Stimulated activated CD4-positive, alpha-beta T cell treated with anti-CD3 and anti-CD28 coated beads, Interleukin-1b, Interleukin-23, amount 100 ng/mL, for 24 hours (primary cell): ENCODE data around the gene METRNL.
"Not testable (repeated sequence)": the region's sequence is repeated elsewhere in the genome, so short reads cannot be mapped to it uniquely, and the experiment has no call there.

Experiments used
- DNase-seq, 4 experiments: peaks; one replicate each; pipeline ENCODE4 v3.0.0-alpha.2; 2020; ENCODE audit warnings: low read depth in 4 of 4, low spot score in 1 of 4

Gene METRNL, protein sequence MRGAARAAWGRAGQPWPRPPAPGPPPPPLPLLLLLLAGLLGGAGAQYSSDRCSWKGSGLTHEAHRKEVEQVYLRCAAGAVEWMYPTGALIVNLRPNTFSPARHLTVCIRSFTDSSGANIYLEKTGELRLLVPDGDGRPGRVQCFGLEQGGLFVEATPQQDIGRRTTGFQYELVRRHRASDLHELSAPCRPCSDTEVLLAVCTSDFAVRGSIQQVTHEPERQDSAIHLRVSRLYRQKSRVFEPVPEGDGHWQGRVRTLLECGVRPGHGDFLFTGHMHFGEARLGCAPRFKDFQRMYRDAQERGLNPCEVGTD

DNA sequence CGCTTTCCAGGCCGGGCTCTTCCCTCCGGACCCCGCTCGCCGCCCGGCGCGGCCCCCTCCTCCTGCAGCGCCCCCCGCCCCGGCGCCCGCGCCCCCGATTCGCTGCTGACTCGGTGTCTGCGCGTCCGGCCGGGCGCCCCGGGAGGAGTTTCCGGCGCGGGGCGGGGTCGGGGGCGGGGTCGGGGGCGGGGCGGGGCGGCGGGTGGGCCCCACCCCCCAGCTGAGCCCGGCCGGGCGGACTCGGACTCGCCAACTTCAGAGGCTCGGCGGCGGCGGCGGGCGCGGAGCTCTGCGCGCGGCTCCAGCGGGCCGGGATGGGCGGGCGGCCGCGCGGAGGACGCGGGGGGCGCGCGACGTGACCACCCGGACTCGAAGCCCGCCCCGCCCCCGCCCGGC is at the start of gene METRNL:
Gene METRNL (plus strand): TSS at position 258 of the 396 bp plus-strand sequence. CDS start 207 bp downstream, outside the sequence.
- peak in 2 of 4 experiments; percentile 37 to 45 for DNase-seq

DNA sequence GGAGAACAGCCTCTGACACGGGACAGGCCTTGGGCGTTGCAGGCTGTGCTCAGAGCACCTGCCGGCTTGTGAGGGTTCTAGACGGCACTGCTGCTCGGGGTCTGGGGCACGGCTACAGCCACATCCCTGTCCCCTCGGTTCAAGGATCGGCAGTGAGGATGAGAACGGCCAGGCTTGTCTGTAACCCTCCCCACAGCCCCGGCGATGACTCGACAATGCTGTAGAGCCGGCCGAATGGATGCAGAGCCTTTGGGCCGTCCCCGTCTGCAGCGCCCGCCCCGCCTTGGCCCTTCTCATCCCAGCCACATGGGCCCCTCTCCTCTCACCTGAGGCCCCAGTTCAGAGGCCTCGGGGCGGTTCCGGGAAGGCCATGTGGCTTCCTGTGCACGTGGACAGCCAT is 49.0 kb upstream of the METRNL start:
- no peak for DNase-seq

DNA sequence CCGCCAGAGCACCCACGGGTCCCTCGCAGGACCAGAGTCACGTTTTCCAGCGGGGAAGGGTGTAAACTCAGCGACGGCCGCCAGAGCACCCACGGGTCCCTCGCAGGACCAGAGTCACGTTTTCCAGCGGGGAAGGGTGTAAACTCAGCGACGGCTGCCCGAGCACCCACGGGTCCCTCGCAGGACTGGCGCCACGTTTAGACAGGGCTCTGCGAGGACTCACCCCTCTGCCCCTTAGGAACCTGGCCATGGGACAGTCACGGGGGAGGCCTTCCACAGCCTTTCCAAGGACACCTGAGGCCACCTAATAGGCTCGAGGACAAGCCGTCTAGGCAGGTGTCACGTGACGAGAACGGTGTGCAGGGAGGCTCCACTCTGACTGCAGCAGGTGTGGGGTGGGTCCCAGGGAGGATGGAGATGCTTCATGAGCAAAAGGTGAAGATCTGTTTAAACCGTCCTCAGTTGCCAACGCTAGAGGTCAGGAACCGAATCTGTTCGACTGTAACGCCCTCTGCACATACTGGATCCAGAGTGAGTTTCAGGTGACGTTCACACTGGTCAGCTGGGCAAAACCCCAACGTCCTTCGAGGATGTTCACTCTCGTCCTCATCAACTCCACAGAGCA is 48.0 kb upstream of the METRNL start:
- no peak for DNase-seq

DNA sequence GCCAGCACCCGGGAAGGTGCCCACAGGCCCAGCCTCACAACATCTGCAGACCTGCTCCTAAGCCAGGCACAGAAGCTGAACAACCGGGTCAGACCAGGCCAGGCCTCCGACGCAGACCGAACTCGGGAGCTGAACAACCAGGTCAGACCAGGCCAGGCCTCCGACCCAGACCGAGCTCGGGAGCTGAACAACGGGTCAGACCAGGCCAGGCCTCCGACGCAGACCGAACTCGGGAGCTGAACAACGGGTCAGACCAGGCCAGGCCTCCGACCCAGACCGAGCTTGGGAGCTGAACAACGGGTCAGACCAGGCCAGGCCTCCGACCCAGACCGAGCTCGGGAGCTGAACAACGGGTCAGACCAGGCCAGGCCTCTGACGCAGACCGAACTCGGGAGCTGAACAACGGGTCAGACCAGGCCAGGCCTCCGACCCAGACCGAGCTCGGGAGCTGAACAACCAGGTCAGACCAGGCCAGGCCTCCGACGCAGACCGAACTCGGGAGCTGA is 47.4 kb upstream of the METRNL start:
- DNase-seq, result not testable (repeated sequence)

DNA sequence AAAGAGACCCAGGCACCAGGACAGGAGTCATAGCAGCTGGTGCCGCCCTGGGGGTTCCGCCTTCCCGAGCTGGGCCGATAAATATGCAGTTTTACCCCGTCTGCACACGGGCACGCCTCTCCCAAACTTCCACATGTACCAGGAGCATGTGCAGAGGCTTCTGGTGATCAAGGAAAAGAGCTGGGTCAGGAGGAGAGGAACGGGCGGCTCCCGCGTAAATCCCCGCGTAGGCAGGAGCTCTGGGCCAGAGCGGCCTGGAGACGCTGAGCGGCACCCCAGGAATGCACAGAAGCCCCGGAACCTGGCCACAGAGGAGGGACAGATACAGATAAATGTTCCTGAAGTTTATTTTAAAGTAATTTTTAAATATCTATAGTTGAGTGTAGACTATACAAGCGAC is 46.6 kb upstream of the METRNL start:
- DNase-seq, result no peak

DNA sequence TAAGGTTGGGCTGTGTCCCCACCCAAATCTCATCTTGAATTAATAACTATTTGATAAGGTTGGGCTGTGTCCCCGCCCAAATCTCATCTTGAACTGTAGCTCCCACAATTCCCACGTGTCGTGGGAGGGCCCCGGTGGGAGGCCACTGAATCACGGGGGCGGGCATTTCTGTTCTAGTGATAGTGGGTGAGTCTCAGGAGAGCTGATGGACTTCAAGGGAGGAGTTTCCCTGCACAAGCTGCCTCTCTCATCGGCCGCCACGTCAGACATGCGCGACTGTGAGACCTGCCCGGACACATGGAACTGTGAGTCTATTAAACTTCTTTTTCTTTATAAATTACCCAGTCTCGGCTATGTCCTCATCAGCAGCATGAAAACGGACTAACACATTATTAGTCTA is 44.9 kb upstream of the METRNL start:
- DNase-seq, result no peak

DNA sequence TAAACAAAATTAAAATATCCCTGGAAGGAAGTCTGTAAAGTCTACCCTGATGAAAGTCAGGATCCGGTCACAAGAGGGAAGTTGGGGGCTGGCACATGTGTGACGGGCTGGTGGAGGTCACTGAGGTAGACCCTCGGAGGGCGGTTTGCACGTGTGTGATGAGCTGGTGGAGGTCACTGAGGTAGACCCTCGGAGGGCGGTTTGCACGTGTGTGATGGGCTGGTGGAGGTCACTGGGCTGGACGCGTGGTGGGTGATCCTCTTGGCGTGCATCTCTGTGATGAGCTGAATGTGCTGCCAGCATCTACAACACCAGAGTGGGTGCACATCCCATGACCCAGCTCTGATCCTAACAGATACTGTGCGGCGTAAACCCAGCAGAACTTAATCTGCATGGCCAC is 43.7 kb upstream of the METRNL start:
- no peak for DNase-seq

DNA sequence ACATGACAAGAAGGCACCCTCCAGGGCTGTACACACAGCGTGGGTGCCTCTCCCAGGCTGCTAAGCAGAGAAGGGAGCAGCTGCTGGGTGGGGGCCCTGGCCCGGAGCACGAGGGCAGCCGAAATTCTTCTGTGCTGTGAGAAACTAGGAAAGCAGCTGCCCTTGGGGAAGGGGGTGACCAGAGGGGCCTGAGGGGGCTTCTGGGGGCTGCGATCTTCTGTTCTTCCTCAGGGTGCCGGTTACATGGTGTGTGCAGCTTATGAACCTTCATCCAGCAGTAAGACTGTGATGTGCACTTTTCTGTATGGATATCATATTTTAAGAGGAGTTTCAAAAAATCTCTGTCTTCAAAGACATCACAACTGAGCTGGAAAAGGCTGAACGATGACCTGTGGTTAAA is 43.2 kb upstream of the METRNL start:
- no peak for DNase-seq

DNA sequence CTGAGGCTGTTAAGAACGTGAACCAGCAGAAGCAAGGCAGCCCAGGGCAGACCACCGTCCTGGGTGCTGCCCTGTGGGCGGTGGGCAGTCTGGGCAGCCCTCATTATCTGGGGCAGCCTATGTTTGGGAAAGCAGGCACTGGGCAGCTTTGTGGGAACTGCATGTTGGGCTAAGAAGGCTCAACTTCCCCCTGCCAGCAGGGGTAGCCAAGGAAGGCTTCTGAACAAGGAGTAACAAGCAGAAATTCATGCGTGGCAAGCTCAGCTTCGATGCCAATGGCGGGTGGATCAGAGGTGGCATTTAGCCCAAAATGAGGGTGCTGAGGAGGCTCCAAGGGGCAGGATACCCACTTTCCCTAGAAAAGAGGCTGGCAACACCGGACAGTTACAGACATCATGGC is 42.7 kb upstream of the METRNL start:
- no peak for DNase-seq

DNA sequence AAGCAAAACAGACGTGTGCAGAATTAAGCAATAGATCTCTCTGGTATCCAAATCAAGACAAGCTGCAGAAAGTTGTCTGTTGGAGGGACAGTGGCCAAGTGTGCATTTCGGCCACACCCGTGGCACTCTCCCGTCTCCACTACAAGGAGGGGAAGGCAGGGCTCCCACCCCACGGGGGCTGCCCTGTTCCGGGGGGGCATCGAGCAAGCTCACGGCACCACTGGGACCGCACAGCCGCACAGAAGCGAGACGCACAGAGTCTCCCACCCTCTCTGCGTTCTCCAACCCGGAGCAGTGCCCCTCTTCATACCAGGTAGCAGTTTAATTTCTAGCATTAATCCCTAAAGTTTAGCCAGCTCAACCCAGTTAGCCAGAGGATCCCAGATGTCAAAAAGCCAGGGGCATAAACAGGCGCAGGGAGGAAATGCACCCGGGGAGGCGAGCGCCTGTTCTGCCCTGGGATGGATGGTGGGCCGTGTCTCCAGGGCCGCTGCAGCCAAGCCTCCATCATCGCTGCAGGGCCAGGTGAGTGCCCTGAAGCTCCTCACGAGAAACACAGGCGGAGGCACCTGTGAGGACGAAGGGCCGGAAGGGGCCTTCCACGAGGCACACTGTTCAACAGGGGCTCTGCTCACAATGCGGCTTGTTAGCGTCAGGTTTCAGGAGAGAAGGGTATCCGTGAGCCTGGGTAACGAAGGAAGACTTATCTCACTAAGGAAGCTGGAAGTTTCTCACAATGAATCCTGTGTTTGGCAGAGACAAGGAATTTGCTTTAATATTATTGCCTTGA is 42.1 kb upstream of the METRNL start:
- DNase-seq, result no peak

DNA sequence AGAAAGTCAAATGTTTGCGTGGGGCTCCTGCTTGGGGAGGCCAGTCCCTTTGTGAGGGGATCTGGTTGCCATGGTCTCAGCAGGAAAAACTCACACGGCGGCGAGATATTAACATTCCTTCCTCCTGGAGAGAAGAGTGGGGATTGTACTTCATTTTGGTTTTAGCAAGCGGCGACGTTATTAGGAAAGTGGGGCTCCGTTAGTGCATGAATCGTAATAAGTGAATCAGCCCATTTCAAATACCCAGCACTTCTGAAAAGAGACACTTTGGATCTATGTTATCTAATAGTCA is 41.6 kb upstream of the METRNL start:
- no peak for DNase-seq

DNA sequence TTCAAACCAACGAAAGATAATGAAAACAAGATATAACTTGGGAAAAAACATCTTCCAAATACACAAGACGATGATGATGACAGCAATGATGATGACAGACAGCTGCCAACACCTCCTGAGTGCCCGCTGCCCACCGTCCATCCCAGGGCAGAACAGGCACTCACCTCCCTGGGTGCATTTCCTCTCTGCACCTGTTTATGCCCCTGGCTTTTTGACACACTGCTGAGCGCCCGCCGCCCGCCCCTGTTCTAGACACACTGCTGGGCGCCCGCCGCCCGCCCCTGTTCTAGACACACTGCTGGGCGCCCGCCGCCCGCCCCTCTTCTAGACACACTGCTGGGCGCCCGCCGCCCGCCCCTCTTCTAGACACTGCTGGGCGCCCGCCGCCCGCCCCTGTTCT is 40.4 kb upstream of the METRNL start:
- not testable (repeated sequence) for DNase-seq

DNA sequence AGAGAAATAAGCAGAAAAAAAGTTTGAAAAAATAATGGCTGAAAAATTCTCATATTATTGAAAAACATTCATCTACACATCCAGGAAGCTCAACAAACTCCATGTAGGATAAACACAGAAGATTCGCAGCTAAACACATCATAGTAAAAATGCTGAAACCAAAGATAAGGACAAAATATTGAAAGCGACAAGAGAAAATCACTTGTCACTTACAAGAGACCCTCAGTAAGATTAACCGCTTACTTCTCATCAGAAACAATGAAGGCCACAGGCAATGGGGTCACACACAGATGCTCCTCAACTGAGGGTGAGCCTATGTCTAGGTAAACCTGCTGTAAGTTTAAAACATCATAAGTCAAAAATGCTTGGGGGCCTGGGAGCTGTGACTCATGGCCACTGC is 38.1 kb upstream of the METRNL start:
- DNase-seq, result no peak

DNA sequence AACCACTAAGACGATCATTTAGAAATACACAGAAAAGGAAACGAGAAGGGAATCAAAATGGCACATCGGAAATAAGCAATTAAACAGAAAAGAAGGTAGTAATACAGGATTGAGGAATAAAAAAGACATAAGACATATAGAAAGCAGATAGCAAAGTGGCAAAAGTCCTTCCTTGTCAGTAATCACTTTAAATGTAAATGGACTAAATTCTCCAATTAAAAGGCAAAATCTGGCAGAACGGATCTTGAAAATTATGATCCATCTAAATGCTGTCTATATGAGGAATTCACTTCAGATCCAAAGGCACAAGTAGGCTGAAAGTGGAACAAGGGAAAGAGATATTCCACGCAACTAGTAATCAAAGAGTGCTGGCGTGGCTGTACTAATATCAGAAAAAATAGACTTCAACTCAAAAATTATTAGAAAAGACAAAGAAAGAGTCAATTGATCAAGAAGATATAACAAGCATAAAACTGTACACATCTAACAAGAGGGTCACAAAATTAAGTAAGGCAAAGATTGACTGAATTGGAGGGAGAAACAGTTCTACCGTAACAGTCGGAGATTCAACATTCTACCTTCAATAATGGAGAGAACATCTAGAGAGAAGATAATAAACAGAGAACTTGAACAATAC is 36.8 kb upstream of the METRNL start:
- DNase-seq, result no peak

DNA sequence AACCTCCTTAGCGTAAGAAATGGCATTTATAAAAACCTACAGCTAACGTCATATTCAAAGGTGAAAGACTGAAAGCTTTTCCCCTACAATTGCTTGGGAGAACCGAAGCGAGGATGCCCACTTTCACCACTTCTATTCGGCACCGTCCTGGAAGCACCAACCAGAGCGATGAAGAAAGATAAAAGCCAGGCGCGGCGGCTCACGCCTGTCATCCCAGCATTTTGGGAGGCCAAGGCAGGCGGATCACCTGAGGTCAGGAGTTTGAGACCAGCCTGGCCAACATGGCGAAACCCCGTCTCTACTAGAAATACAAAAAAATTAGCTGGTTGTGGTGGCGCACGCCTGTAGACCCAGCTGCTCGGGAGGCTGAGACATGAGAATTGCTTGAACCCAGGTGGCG is 34.9 kb upstream of the METRNL start:
- not testable (repeated sequence) for DNase-seq

DNA sequence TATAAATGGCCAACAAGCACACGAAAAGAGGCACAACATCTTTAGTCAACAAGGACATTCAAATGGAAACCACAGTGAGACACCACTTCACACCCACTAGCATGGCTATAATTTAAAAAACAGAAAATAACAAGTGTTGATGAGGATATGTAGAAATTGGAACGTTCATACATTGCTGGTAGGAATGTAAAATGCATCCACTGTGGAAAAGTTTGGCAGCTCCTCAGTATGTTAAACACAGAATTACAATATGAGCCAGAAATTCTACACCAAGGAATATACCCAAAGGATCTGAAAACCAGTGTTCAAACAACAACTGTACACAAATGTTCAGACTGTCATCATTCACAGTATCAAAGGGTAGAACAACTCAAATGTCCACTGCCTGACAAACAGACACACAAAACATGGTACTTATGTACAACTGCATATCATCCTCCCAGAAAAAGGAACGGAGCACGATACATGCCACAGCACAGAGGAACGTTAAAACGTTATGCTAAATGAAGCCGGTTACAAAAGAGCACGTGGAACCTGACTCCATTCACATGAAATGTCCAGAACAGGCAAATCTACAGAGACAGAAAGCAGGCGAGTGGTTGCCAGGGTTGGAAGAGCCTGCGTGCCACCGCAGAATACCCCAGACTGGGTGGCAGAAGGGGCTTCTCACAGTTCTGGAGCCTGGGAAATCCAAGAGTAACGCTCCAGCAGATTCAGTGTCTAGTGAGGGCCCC is 32.8 kb upstream of the METRNL start:
- DNase-seq, result no peak

DNA sequence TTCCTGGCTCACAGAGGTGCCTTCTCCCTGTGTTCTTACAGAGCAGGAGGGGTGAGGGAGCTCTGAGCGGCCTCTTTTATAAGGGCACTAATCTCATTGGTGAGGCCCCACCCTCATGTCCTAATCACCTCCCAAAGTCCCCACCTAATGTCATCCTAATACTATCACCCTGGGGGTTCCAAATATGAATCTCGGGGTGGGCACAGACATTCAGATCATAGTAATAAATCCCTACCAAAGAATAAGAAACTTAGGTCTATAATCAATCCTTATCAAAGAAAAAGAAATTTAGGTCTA is 32.3 kb upstream of the METRNL start:
- DNase-seq, result no peak

DNA sequence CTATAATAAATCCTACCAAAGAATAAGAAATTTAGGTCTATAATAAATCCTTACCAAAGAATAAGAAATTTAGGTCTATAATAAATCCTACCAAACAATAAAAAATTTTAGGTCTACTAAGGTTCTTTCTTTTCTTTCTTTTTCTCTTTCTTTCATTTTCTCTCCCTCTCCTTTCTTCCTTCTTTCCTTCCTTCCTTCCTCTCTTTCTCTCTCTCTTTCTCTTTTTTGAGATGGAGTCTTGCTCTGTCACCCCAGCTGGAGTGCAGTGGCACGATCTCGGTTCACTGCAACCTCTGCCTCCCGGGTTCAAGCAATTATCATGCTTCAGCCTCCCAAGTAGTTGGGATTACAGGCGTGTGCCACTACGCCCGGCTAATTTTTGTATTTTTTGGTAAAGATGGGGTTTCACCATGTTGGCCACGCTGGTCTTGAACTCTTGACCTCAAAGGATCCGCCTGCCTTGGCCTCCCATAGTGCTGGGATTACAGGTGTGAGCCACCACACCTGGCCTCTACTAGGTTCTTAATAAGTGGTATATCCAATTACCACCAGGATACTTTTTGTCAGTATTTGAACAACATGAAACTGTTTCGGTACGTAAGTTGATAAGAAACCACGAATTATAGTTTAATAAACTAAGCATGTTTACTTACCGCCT is 31.5 kb upstream of the METRNL start:
- DNase-seq, result not testable (repeated sequence)

DNA sequence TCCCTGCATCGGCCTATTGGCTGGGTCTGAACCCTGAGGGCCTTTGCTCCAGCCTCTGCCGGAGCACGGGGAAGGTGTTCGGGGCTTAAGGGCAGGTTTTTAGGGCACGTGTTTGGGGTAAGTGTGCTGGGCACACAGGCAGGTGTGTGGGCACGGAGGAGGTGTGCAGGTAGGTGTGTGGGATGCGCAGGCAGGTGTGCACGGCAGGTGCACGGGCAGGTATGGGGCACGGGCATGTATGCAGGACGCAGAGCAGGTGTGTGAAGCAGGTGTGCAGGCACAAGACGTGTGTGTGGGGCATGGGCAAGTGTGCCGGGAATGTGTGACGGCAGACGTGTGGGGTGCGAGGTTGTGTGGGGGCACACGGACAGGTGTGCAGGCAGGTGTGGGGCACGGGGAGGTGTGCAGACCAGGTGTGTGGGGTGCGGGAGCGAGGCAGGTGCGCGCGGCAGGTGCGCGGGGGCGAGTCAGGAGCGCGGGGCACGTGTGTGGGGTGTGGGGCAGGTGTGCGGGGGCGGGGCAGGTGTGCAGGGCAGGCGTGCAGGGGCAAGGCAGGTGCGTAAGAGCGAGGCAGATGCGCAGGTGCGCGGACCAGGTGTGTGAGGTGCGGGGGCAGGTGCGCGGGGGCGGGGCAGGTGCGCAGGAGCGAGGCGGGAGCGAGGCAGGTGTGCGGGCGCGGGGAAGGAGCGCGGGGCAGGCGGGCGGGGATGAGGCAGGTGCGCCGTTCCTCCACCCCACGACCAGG is 28.6 kb upstream of the METRNL start:
- DNase-seq, result no peak
